Esophagus squamous epithelium (tissue), 4 donors: ENCODE data around the gene KMT2A.

ENCODE experiments used
- POLR2A ChIP-seq, 4 donors: fragments of 450-650 bp; IDR thresholded peaks; one replicate each; pipeline ENCODE4 v1.6.1; 2017; ENCODE audit warnings: antibody characterized with exemption in 4 of 4, mild to moderate bottlenecking in 4 of 4, moderate library complexity in 3 of 4
- TF ChIP-seq, protein P1 (sequence below), 6 experiments: fragments of 450-650 bp in 4 of 6; fragments of 200-600 bp in 2 of 6; sonication (generic) in 2 of 6; IDR thresholded peaks; one replicate each; pipeline ENCODE4 v1.5.1; 2016 to 2019; ENCODE audit warnings: antibody characterized with exemption in 6 of 6, mild to moderate bottlenecking in 4 of 6, moderate library complexity in 4 of 6

DNA sequence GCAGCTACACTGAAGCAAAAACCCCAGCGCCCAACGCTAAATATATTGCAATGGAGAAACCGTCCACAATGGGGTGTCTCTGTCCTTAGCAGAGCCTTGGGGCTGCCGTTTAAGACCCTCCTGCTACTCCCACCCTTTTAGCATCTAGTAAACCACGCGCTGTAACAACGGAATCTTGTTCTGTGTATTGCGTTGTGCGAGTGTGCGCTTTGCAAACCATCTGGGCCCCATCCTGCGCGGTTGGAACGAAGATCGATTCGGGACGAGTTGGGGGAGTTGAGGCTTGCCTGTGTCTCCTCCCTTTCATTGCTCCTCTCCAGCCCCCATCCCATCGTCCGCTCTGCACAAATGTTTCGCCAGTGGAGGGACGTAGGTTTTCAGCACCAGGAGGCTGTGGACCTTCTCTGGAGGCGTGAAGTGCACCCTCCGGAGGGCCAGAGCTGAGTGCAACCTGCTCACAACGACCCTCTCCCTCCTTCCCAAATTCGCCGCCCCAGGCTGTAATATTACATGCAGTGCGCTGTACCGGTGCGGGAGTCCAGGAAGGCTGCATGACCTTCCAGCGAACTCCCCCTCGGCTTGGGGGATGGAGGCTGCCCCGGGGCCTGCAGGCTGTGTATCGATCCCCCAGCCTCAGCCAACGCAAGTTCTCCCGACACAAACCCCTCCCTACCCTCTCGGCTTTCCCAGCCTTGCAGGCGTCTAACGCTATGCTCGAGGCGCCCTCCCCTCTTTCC is 1.6 kb upstream of the KMT2A start:
- TF ChIP-seq, protein P1, sequence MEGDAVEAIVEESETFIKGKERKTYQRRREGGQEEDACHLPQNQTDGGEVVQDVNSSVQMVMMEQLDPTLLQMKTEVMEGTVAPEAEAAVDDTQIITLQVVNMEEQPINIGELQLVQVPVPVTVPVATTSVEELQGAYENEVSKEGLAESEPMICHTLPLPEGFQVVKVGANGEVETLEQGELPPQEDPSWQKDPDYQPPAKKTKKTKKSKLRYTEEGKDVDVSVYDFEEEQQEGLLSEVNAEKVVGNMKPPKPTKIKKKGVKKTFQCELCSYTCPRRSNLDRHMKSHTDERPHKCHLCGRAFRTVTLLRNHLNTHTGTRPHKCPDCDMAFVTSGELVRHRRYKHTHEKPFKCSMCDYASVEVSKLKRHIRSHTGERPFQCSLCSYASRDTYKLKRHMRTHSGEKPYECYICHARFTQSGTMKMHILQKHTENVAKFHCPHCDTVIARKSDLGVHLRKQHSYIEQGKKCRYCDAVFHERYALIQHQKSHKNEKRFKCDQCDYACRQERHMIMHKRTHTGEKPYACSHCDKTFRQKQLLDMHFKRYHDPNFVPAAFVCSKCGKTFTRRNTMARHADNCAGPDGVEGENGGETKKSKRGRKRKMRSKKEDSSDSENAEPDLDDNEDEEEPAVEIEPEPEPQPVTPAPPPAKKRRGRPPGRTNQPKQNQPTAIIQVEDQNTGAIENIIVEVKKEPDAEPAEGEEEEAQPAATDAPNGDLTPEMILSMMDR (IDR thresholded peaks at IDR 0.05): no peak
- TF ChIP-seq POLR2A (IDR thresholded peaks at IDR 0.05): no peak
